Measurements from ENCODE around the gene CBLB.
"Not testable (repeated sequence)": the region's sequence is repeated elsewhere in the genome, so short reads cannot be mapped to it uniquely, and the experiment has no call there.

CBLB gene

DNA sequence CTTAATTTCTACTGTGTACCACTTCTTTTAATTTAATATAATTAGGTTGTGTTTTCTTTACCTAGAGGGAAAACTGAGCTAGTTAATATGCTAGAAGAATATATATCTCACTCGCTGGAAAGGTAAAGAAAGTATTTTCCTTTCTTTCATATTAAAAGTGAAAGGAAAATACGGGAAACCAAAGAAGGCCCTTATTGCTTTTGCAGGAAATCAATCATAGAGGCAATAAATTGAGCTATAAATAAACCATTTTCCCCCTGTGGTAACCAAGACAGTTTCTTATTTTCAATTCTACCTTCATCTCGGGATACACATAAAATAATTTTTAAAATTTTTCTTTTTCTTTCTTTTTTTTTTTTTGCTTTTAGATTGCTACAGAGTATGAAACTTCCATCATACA is 101.6 kb downstream of the CBLB start:
- DNase-seq (ENCODE audit: low spot score), result no peak
- in situ Hi-C loops (cut with MboI; ENCODE audit: low sequenced_read_pairs, unreplicated experiment), result no loop called here
- no peak for TF ChIP-seq CTCF (IDR thresholded peaks at IDR 0.05; ENCODE audit: borderline replicate concordance, control extremely low read depth, extremely low read depth, insufficient read depth, missing control alignments)

- TF ChIP-seq CTCF (IDR thresholded peaks at IDR 0.05; ENCODE audit: borderline replicate concordance, control extremely low read depth, extremely low read depth, insufficient read depth, missing control alignments), result no peak
- in situ Hi-C loops (cut with MboI; ENCODE audit: low sequenced_read_pairs, unreplicated experiment), result no loop called here
- no peak for DNase-seq (ENCODE audit: low spot score)
These were observed 103.5 kb downstream of the CBLB start for GRCh38 chr3:105765308-105765639.

DNA sequence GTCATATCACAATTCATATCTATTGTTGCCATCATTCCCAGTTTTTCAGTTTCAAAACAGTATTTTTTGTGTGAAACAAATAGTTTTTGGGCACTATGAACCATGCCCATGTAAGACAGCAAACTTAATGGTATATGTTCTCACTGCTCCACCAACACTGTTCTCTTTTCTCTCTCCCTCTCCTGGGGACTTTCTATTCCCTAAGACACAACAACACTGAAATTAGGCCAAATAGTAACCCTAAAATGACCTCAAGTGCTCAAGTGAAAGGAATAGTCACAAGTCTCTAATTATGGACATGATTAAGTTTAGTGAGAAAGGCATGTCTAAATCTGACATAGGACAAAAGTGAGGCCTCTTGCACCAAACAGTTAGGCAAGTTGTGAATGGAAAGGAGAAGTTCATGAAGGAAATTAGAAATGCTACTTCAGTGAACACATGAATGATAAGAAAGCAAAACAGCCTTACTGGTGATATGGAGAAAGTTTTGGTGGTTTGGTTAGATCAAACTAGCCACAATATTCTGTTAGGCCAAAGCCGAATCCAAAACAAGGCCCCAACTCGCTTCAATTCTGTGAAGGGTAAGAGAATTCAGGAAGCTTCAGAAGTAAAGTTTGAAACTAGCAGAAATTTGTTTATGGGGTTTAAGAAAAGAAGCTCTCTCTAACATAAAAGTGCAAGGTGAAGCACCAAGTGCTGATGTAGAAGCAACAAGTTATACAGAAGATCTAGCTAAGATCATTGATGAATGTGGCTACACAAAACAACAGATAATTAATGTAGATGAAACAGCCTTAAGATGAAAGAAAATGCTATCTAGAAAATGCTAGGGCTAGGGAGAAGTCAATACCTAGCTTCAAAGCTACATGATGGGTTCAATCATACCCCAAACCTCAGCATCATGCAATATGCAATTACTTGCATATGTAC is 104.2 kb downstream of the CBLB start:
- in situ Hi-C loops (cut with MboI; ENCODE audit: low sequenced_read_pairs, unreplicated experiment), result no loop called here
- no peak for TF ChIP-seq CTCF (IDR thresholded peaks at IDR 0.05; ENCODE audit: borderline replicate concordance, control extremely low read depth, extremely low read depth, insufficient read depth, missing control alignments)
- DNase-seq (ENCODE audit: low spot score), result no peak

GRCh38 chr3:105763659-105764036 is 105.2 kb downstream of the CBLB start:
- no peak for TF ChIP-seq CTCF (IDR thresholded peaks at IDR 0.05; ENCODE audit: borderline replicate concordance, control extremely low read depth, extremely low read depth, insufficient read depth, missing control alignments)
- DNase-seq (ENCODE audit: low spot score), result no peak
- in situ Hi-C loops (cut with MboI; ENCODE audit: low sequenced_read_pairs, unreplicated experiment), result no loop called here

DNA sequence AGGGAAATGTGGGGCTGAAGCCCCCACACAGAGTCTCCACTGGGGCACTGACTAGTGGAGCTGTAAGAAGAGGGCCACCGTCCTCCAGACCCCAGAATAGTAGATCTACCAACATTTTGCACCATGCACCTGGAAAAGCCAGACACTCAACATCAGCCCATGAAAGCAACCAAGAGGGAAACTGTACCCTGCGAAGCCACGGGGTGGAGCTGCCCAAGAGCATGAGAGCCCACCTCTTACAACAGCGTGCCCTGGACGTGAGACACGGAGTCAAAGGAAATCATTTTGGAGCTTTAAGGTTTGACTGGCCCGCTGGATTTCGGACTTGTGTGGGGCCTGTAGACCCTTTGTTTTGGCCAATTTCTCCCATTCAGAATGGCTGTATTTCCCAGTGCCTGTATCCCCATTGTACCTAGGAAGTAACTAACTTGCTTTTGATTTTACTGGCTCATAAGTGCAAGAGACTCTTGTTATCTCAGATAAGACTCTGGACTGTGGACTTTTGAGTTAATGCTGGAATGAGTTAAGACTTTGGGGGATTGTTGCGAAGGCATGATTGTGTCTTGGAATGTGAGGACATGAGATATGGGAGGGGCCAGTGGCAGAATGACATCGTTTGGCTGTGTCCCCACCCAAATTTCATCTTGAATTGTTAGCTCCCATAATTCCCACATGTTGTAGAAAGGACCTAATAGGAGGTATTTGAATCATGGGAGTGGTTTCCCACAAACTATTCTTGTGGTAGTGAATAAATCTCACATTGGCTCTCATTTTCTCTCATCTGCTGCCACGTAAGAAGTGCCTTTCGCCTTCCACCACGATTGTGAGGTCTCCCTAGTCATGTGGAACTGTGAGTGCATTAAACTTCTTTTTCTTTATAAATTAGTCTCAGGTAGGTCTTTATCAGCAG is 105.8 kb downstream of the CBLB start:
- DNase-seq (ENCODE audit: low spot score), result no peak
- no peak for TF ChIP-seq CTCF (IDR thresholded peaks at IDR 0.05; ENCODE audit: borderline replicate concordance, control extremely low read depth, extremely low read depth, insufficient read depth, missing control alignments)
- in situ Hi-C loops (cut with MboI; ENCODE audit: low sequenced_read_pairs, unreplicated experiment), result no loop called here

- in situ Hi-C loops (cut with MboI; ENCODE audit: low sequenced_read_pairs, unreplicated experiment); DNase-seq (ENCODE audit: low spot score): not testable (repeated sequence)
These were observed 106.6 kb downstream of the CBLB start for GRCh38 chr3:105762214-105762613.
